HG02885 (cell line): ENCODE results near the gene TARS2.

ENCODE experiments used
- ATAC-seq: cut with Tn5 transposase; IDR thresholded peaks from one replicate; pipeline ENCODE4 v1.9.1; 2021; ENCODE audit warnings: mild to moderate bottlenecking; ENCODE audit not compliant: unreplicated experiment, poor library complexity

TARS2 gene

GRCh38 chr1:150486966-150487762 is at the start of gene TARS2:
TARS2 (plus strand) TSS chr1:150487419; CDS start chr1:150487451, 32 bp downstream.
- ATAC-seq: peak; percentile 100

- no peak for ATAC-seq
Measured at GRCh38 chr1:150441121-150441520, 46.1 kb upstream of the TARS2 start.

- ATAC-seq: no peak
Measured at GRCh38 chr1:150444232-150444631, 43.0 kb upstream of the TARS2 start.

GRCh38 chr1:150456146-150456647 is 31.0 kb upstream of the TARS2 start:
- ATAC-seq: no peak

- ATAC-seq: no peak
Measured at GRCh38 chr1:150464422-150464826, 22.8 kb upstream of the TARS2 start.

GRCh38 chr1:150466964-150467363 is 20.3 kb upstream of the TARS2 start:
- ATAC-seq: no peak

GRCh38 chr1:150469291-150469690 is 17.9 kb upstream of the TARS2 start:
- ATAC-seq: no peak

GRCh38 chr1:150472601-150473200 is 14.5 kb upstream of the TARS2 start:
- no peak for ATAC-seq

- no peak for ATAC-seq
Measured at GRCh38 chr1:150473659-150474058, 13.6 kb upstream of the TARS2 start.

- ATAC-seq: no peak
Measured at GRCh38 chr1:150474869-150475268, 12.3 kb upstream of the TARS2 start.

GRCh38 chr1:150476754-150477153 is 10.5 kb upstream of the TARS2 start:
- ATAC-seq: no peak

GRCh38 chr1:150477320-150477719 is 9.9 kb upstream of the TARS2 start:
- no peak for ATAC-seq

- ATAC-seq: no peak
Measured at GRCh38 chr1:150477733-150478132, 9.5 kb upstream of the TARS2 start.

- no peak for ATAC-seq
Measured at GRCh38 chr1:150479370-150479769, 7.8 kb upstream of the TARS2 start.

- no peak for ATAC-seq
Measured at GRCh38 chr1:150479927-150480352, 7.3 kb upstream of the TARS2 start.

- no peak for ATAC-seq
Measured at GRCh38 chr1:150484431-150484830, 2.8 kb upstream of the TARS2 start.

- ATAC-seq: no peak
Measured at GRCh38 chr1:150484861-150485260, 2.4 kb upstream of the TARS2 start.

- ATAC-seq: no peak
Measured at GRCh38 chr1:150487763-150488115, 520 bp downstream of the TARS2 start.

GRCh38 chr1:150493175-150493574 is 6.0 kb downstream of the TARS2 start:
- no peak for ATAC-seq

- no peak for ATAC-seq
Measured at GRCh38 chr1:150498342-150498741, 11.1 kb downstream of the TARS2 start.

- no peak for ATAC-seq
Measured at GRCh38 chr1:150505431-150505830, 18.2 kb downstream of the TARS2 start.
